B cell (primary cell): ENCODE results near the gene PDZD4.

ENCODE experiments used
- EZH2 ChIP-seq: IDR thresholded peaks from 2 replicates; pipeline ENCODE4 v1.6.1; 2012; ENCODE audit warnings: borderline replicate concordance, low read depth, mild to moderate bottlenecking, moderate library complexity, low read length; ENCODE audit not compliant: insufficient read depth, poor library complexity, severe bottlenecking
- TF ChIP-seq, protein P1 (sequence below): fragments of 200-600 bp; IDR thresholded peaks from one replicate; pipeline ENCODE4 v1.8.0; 2022; ENCODE audit warnings: antibody characterized with exemption, mild to moderate bottlenecking

DNA sequence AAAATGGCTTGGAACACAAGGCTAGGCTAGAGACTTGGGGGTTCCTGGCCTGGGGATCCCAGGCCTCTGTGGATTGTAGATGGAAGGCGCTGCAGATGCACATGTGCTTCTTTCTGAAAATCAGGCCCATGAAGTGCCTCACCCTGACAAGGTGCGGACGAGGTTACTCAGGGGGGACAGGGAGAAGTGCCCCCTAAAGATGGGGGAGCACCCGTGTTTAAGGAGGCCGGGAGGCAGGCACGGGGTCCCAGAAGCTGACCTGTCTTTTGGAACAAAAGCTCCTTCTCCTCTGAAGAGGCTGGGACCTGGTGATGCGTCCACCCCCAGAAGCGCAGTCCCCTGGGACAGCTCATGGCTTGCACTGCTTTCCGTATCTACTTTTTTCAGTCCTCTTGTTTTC, 2.4 kb downstream of the PDZD4 start:
- TF ChIP-seq EZH2 = no peak
- TF ChIP-seq, protein P1, sequence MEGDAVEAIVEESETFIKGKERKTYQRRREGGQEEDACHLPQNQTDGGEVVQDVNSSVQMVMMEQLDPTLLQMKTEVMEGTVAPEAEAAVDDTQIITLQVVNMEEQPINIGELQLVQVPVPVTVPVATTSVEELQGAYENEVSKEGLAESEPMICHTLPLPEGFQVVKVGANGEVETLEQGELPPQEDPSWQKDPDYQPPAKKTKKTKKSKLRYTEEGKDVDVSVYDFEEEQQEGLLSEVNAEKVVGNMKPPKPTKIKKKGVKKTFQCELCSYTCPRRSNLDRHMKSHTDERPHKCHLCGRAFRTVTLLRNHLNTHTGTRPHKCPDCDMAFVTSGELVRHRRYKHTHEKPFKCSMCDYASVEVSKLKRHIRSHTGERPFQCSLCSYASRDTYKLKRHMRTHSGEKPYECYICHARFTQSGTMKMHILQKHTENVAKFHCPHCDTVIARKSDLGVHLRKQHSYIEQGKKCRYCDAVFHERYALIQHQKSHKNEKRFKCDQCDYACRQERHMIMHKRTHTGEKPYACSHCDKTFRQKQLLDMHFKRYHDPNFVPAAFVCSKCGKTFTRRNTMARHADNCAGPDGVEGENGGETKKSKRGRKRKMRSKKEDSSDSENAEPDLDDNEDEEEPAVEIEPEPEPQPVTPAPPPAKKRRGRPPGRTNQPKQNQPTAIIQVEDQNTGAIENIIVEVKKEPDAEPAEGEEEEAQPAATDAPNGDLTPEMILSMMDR = no peak
